Breast epithelium (tissue), 4 donors: ENCODE data around the gene CPNE6. TPM values are rescaled to one million over a fixed set of nuclear protein-coding genes. Genes with fewer than 3 reads are reported as not detected.

Source experiments
- DNase-seq, 2 donors: peaks; one replicate each; pipeline ENCODE4 v3.0.0-alpha.2; 2019; ENCODE audit warnings: low spot score in 2 of 2
- H3K27ac ChIP-seq, 2 donors: fragments of 200-600 bp; sonication (generic) in 1 of 2; one replicate each; pipeline ENCODE4 v1.5.1; 2016 to 2019; ENCODE audit warnings: mild to moderate bottlenecking in 1 of 2
- H3K27me3 ChIP-seq, 2 donors: fragments of 200-600 bp; sonication (generic) in 1 of 2; one replicate each; pipeline versions ENCODE4 v1.5.1 to v1.6.0; 2017 to 2019; ENCODE audit warnings: control low read depth in 1 of 2, mild to moderate bottlenecking in 1 of 2
- H3K36me3 ChIP-seq: fragments of 200-600 bp; one replicate; pipeline ENCODE4 v1.5.1; 2019
- H3K4me1 ChIP-seq, 2 donors: fragments of 200-600 bp; sonication (generic); one replicate each; pipeline ENCODE4 v1.5.1; 2016 to 2019; ENCODE audit warnings: control low read depth in 1 of 2
- H3K4me3 ChIP-seq, 3 donors: fragments of 200-600 bp; sonication (generic); 1 replicate in 2 of 3; 2 replicates in 1 of 3; pipeline ENCODE4 v1.5.1; 2016 to 2019; ENCODE audit warnings: mild to moderate bottlenecking in 3 of 3, moderate library complexity in 2 of 3
- H3K9me3 ChIP-seq, 2 donors: fragments of 200-600 bp; sonication (generic) in 1 of 2; one replicate each; pipeline ENCODE4 v1.5.1; 2016 to 2019; ENCODE audit warnings: control low read depth in 1 of 2
- POLR2A ChIP-seq: fragments of 450-650 bp; IDR thresholded peaks from one replicate; pipeline ENCODE4 v1.6.1; 2016; ENCODE audit warnings: antibody characterized with exemption, mild to moderate bottlenecking, moderate library complexity
- POLR2AphosphoS5 ChIP-seq, 3 donors: sonication (generic); formaldehyde crosslinking; IDR thresholded peaks; one replicate each; pipeline ENCODE4 v1.6.1; 2017; ENCODE audit warnings: antibody characterized with exemption in 3 of 3
- intact Hi-C: fragments of 100-400 bp; cut with DNase I; formaldehyde crosslinking; loops from one replicate; pipeline ENCODE4 v1.15.1; 2023; ENCODE audit warnings: low total_unique reads
- total RNA-seq, 3 donors: library from RNA; depleted of rRNA; stranded (reverse); fragments of >200 nt; gene quantifications; one replicate each; pipeline ENCODE4 v1.1.0, GENCODE V29; 2016
- TF ChIP-seq, protein P1 (sequence below), 3 donors: fragments of 450-650 bp; IDR thresholded peaks; one replicate each; pipeline ENCODE4 v1.5.1; 2016 to 2017; ENCODE audit warnings: antibody characterized with exemption in 3 of 3, mild to moderate bottlenecking in 3 of 3, moderate library complexity in 3 of 3

Gene CPNE6
- total RNA-seq, 3 donors from 2014 or later, result not detected

DNA sequence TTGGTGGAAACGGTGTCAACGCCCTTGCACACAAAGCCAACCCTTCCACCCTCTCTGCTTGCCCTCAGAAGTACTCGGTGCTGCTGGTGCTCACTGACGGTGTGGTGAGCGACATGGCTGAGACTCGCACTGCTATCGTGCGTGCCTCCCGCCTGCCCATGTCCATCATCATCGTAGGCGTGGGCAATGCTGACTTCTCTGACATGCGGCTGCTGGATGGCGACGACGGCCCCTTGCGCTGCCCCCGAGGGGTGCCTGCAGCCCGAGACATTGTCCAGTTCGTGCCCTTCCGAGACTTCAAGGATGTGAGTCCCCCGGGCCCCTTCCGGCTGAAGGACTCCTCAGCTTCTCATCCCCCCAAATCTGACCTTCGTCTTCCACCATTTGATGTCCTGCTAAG is 5.7 kb downstream of the CPNE6 start:
- Histone ChIP-seq H3K4me1 (no peaks in the 10 kb centered on the region), H3K27me3 (peaks cover 0 to 6% of the 10 kb centered on the region in 2 donors), H3K27ac (no peak overlapping the region), H3K9me3 (no peaks in the 10 kb centered on the region), H3K4me3 (no peak overlapping the region), H3K36me3 (no peaks in the 10 kb centered on the region)
- DNase-seq, result no peak
- TF ChIP-seq POLR2A (no peak), POLR2AphosphoS5 (IDR thresholded peaks at IDR 0.05) (no peak)
- TF ChIP-seq, protein P1, sequence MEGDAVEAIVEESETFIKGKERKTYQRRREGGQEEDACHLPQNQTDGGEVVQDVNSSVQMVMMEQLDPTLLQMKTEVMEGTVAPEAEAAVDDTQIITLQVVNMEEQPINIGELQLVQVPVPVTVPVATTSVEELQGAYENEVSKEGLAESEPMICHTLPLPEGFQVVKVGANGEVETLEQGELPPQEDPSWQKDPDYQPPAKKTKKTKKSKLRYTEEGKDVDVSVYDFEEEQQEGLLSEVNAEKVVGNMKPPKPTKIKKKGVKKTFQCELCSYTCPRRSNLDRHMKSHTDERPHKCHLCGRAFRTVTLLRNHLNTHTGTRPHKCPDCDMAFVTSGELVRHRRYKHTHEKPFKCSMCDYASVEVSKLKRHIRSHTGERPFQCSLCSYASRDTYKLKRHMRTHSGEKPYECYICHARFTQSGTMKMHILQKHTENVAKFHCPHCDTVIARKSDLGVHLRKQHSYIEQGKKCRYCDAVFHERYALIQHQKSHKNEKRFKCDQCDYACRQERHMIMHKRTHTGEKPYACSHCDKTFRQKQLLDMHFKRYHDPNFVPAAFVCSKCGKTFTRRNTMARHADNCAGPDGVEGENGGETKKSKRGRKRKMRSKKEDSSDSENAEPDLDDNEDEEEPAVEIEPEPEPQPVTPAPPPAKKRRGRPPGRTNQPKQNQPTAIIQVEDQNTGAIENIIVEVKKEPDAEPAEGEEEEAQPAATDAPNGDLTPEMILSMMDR (IDR thresholded peaks at IDR 0.05), result no peak
- intact Hi-C loops, result loop anchor here (10.0 kb wide), 1 partner anchor 1592 kb away; no protein-coding TSS in a partner anchor

DNA sequence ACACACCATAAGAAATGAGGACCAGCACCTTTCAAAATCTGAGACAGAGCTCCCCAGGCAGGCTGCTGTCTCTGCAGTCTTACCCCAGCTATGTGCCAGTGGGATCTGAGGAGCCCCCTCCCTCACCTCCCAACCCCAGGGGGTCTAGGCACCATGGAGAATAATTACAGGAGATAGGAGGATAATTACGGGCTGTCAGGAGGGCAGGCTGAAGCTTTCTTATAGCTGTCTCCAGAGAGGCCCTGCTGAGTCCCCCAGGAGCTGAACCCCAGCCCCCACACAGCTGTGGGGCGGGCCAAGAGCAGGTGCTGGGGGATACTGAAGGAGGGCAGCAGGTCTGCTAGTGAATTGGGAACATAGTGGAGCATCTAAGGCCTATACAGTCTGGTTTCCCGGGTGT is 6.8 kb downstream of the CPNE6 start:
- H3K4me1 ChIP-seq, result no peaks in the 10 kb centered on the region
- TF ChIP-seq POLR2AphosphoS5 (IDR thresholded peaks at IDR 0.05) (no peak), POLR2A (no peak)
- TF ChIP-seq, protein P1 (IDR thresholded peaks at IDR 0.05), result no peak
- intact Hi-C loops, result loop anchor here (10.0 kb wide), 1 partner anchor 1593 kb away; no protein-coding TSS in a partner anchor
- no peak overlapping the region for H3K4me3 ChIP-seq
- no peaks in the 10 kb centered on the region for H3K9me3 ChIP-seq
- DNase-seq, result no peak
- peaks cover 0 to 6% of the 10 kb centered on the region in 2 donors for H3K27me3 ChIP-seq
- no peak overlapping the region for H3K27ac ChIP-seq
- no peaks in the 10 kb centered on the region for H3K36me3 ChIP-seq

DNA sequence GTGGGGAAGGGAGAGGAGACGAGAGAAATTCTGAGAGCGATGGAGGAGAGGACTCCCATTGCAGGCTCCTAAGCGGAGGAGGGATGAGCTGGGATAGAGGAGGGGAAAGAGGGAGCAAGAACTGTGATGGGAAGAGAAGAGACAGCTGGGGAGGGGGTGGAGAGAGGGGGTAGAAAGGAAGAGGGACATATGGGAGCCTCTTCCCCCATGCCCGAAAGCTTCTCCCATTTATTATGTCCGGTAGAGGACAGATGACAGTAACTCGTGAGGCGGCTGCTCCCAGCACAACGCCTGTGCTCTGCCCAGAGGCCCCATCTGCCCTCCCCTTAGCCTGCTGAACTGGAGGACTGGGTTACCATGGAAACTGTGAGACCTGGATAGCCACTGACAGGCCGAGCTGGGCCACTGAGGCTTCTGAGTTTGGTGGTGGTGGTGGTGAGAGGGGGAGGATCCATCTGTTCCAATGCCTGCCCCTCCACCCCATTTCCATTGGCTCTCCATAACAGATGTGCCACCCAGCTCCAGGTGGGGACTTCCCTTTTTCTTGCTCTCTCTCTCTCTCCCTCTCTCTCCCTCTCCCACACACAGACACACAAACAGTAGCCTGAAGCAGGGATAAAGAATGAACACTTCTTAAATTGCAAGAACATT is 8.3 kb downstream of the CPNE6 start:
- H3K4me1 ChIP-seq, result no peaks in the 10 kb centered on the region
- no peak for DNase-seq
- no peaks in the 10 kb centered on the region for H3K36me3 ChIP-seq
- no peaks in the 10 kb centered on the region for H3K27me3 ChIP-seq
- H3K9me3 ChIP-seq, result no peaks in the 10 kb centered on the region
- H3K4me3 ChIP-seq, result no peak overlapping the region
- H3K27ac ChIP-seq, result no peak overlapping the region
- TF ChIP-seq, protein P1 (IDR thresholded peaks at IDR 0.05), result no peak
- no peak for TF ChIP-seq POLR2AphosphoS5 (IDR thresholded peaks at IDR 0.05)
- no peak for TF ChIP-seq POLR2A
- intact Hi-C loops, result loop anchor here (10.0 kb wide), 1 partner anchor 1595 kb away; no protein-coding TSS in a partner anchor

DNA sequence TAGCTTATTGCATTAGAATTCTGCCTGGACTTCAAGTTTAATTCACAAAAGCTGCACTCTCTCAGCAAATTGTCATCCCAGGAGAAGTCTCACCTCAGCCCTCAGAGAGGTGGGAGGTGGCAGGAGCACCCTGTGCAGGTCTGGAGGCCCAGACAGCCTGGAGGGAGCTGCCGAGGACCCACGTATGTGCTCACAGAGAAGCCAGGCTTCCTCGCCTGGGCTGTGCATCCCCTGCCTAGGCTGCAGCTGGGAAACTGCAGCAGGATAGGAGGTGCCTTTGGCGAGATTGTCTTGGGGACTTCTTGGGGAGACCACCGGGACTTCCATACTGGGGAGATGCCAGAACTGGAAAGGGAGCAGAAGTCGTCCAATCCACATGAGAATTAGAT is 8.8 kb downstream of the CPNE6 start:
- intact Hi-C loops, result no loop called here
- no peak overlapping the region for H3K27ac ChIP-seq
- H3K4me3 ChIP-seq, result no peak overlapping the region
- H3K36me3 ChIP-seq, result no peaks in the 10 kb centered on the region
- no peaks in the 10 kb centered on the region for H3K4me1 ChIP-seq
- H3K9me3 ChIP-seq, result no peaks in the 10 kb centered on the region
- no peak for DNase-seq
- TF ChIP-seq, protein P1 (IDR thresholded peaks at IDR 0.05), result no peak
- no peak for TF ChIP-seq POLR2A
- TF ChIP-seq POLR2AphosphoS5 (IDR thresholded peaks at IDR 0.05), result no peak
- H3K27me3 ChIP-seq, result no peaks in the 10 kb centered on the region

DNA sequence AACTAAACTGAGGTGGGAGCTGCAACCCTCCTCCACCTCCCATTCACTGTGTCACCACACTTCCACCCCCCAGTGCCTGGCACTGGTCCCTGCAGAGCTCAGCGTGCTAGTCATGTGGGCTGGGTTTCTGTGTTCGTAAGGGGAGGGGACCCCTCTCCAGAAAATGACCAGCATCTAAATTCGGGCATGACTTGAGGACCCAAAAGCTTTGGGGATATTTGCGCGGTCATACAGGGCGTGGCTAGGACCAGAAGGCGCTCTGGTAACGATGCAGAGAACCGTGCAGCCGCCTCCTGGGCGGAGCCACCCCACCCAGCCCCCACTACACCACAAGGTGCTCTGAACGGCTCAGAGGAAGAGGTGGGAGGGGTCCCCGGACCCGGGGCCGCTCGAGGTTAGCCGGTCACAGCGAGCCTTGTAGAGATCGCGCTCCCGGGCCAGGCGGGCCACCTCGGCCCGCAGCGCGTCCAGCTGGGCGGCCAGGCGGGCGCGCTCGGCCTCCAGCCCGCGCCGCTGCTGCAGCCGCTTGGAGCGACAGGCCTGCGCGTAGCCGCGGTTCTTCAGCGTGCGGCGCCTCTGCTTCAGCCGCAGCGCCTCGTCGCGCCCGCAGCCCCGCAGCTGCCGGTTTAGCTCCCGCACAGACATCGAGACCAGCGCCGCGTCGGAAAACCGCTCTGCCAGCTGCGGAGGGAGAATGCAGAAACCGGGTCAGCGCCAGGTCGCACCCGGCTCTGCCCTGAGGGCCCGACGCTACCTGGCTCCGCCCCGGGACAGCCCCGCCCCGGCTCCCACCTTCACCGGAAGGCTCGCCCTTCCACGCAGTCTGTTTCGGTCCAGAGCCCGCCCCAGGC is 9.8 kb downstream of the CPNE6 start:
- Histone ChIP-seq H3K27ac (peak overlapping the region; percentile 2 to 66), H3K27me3 (no peaks in the 10 kb centered on the region), H3K9me3 (no peaks in the 10 kb centered on the region), H3K4me1 (no peaks in the 10 kb centered on the region), H3K4me3 (peak overlapping the region; percentile 41 to 72 (median 71)), H3K36me3 (no peaks in the 10 kb centered on the region)
- intact Hi-C loops, result no loop called here
- DNase-seq, result peak in 1 of 2 donors; percentile 64
- TF ChIP-seq POLR2AphosphoS5 (IDR thresholded peaks at IDR 0.05) (no peak), POLR2A (no peak)
- TF ChIP-seq, protein P1 (IDR thresholded peaks at IDR 0.05), result no peak
